NCI-H2107 (cell line): Measurements from ENCODE around the gene KRTAP1-5.
"Not testable (repeated sequence)": the region's sequence is repeated elsewhere in the genome, so short reads cannot be mapped to it uniquely, and the experiment has no call there.

Experiments
- DNase-seq: peaks from one replicate; lab custom pipeline; 2025; lab: John Stamatoyannopoulos, UW

KRTAP1-5 gene

GRCh38 chr17:41026715-41027471 is at the start of gene KRTAP1-5:
TSS of gene KRTAP1-5 (minus strand) at chr17:41027208. CDS start at chr17:41027155, 53 bp downstream.
- DNase-seq, result no peak

- DNase-seq, result no peak
These were observed 49.8 kb upstream of the KRTAP1-5 start for GRCh38 chr17:41076788-41077187.

- DNase-seq, result no peak
These were observed 46.7 kb upstream of the KRTAP1-5 start for GRCh38 chr17:41073676-41074075.

- no peak for DNase-seq
These were observed 44.8 kb upstream of the KRTAP1-5 start for GRCh38 chr17:41071606-41072360.

GRCh38 chr17:41069031-41069430 is 42.0 kb upstream of the KRTAP1-5 start:
- no peak for DNase-seq

GRCh38 chr17:41067281-41067680 is 40.3 kb upstream of the KRTAP1-5 start:
- no peak for DNase-seq

GRCh38 chr17:41065829-41066624 is 39.0 kb upstream of the KRTAP1-5 start, which contains the start of gene KRTAP2-4:
TSS of gene KRTAP2-4 (minus strand) at chr17:41065879. CDS start at chr17:41065845, 34 bp downstream.
- no peak for DNase-seq

- not testable (repeated sequence) for DNase-seq
These were observed 38.1 kb upstream of the KRTAP1-5 start for GRCh38 chr17:41065016-41065689.

- DNase-seq, result no peak
These were observed 37.3 kb upstream of the KRTAP1-5 start for GRCh38 chr17:41064301-41064700.

- DNase-seq, result no peak
These were observed 36.4 kb upstream of the KRTAP1-5 start for GRCh38 chr17:41063449-41063848.

- no peak for DNase-seq
These were observed 35.0 kb upstream of the KRTAP1-5 start for GRCh38 chr17:41061964-41062363.

GRCh38 chr17:41060052-41060604 is 33.1 kb upstream of the KRTAP1-5 start, which contains the start of gene KRTAP2-3:
TSS of gene KRTAP2-3 (minus strand) at chr17:41060114. CDS start at chr17:41060050, 64 bp downstream.
- no peak for DNase-seq

GRCh38 chr17:41059276-41060051 is 32.5 kb upstream of the KRTAP1-5 start:
- not testable (repeated sequence) for DNase-seq

GRCh38 chr17:41058741-41059140 is 31.7 kb upstream of the KRTAP1-5 start:
- DNase-seq, result no peak

GRCh38 chr17:41057547-41057946 is 30.5 kb upstream of the KRTAP1-5 start:
- no peak for DNase-seq

GRCh38 chr17:41055130-41055529 is 28.1 kb upstream of the KRTAP1-5 start, which contains the start of gene KRTAP2-2:
TSS of gene KRTAP2-2 (minus strand) at chr17:41055230. CDS start at chr17:41055211, 19 bp downstream.
- not testable (repeated sequence) for DNase-seq

- not testable (repeated sequence) for DNase-seq
These were observed 27.5 kb upstream of the KRTAP1-5 start for GRCh38 chr17:41054556-41054955.

- no peak for DNase-seq
These were observed 27.0 kb upstream of the KRTAP1-5 start for GRCh38 chr17:41054025-41054424.

GRCh38 chr17:41052566-41052965 is 25.6 kb upstream of the KRTAP1-5 start:
- DNase-seq, result no peak

GRCh38 chr17:41049110-41049509 is 22.1 kb upstream of the KRTAP1-5 start:
- no peak for DNase-seq
